Left cardiac atrium (tissue), 4 donors: Measurements from ENCODE around the gene SH2D4B. TPM values are rescaled to one million over a fixed set of nuclear protein-coding genes. Genes with fewer than 3 reads are reported as not detected.

ENCODE experiments used
- ATAC-seq, 2 donors: fragments of 200-7000 bp; cut with Tn5 transposase; one replicate each; pipeline ENCODE4 v1.9.1; 2020; ENCODE audit warnings: mild to moderate bottlenecking in 2 of 2, moderate library complexity in 2 of 2
- DNase-seq: peaks from one replicate; pipeline ENCODE4 v3.0.0-alpha.2; 2020
- intact Hi-C, 2 donors: fragments of 100-400 bp; cut with DNase I; formaldehyde crosslinking; loops; one replicate each; pipeline versions ENCODE4 v1.14.1 to v1.15.1; 2022 to 2023
- long read RNA-seq: library from polyadenylated mRNA; unstranded; transcript quantifications from one replicate; pipeline ENCODE4 v2.0.0, GENCODE V29; 2021
- total RNA-seq, 2 donors: library from RNA; stranded (reverse); fragmentation: NEBNext Ultra II Directional; extraction: Animal tissue kit (Norgen Biotek cat#: 25700); gene quantifications; one replicate each; pipeline ENCODE4 v1.2.1, GENCODE V29; 2021
- donor health status: DM: no; HTN: yes; CAD: no.
- donor health status: DM: no; HTN: yes; CAD: no; lungs with severe emphysema.
- donor health status: DM: yes; HTN: yes; CAD: no.
- donor health status: Dilated cardiomyopathy.

Gene SH2D4B
- total RNA-seq = under 1 TPM in 1 of 2 donors, not detected in 1; 0.05 TPM
- long read RNA-seq = 0 reads

- no peak for DNase-seq
- ATAC-seq = no peak
- intact Hi-C loops = no loop called here
These were observed at the start of gene SH2D4B for GRCh38 chr10:80537736-80538480. TSS of gene SH2D4B (plus strand) at chr10:80537902. CDS start at chr10:80538332, 430 bp downstream.

GRCh38 chr10:80488539-80489066, 49.1 kb upstream of the SH2D4B start:
- ATAC-seq (no peak), DNase-seq (no peak)
- intact Hi-C loops = no loop called here

- intact Hi-C loops = no loop called here
- no peak for DNase-seq
- no peak for ATAC-seq
These were observed 48.2 kb upstream of the SH2D4B start for GRCh38 chr10:80489371-80490112.

GRCh38 chr10:80491251-80492102, 46.2 kb upstream of the SH2D4B start:
- DNase-seq = no peak
- ATAC-seq = peak in 1 of 2 donors; percentile 23
- intact Hi-C loops = no loop called here

- ATAC-seq (no peak), DNase-seq (no peak)
- intact Hi-C loops = no loop called here
These were observed 44.7 kb upstream of the SH2D4B start for GRCh38 chr10:80492848-80493521.

GRCh38 chr10:80493522-80494051, 44.1 kb upstream of the SH2D4B start:
- ATAC-seq = peak; percentile 25 to 32
- intact Hi-C loops = no loop called here
- DNase-seq = no peak

- ATAC-seq (no peak), DNase-seq (no peak)
- intact Hi-C loops = no loop called here
These were observed 41.0 kb upstream of the SH2D4B start for GRCh38 chr10:80496555-80497172.

- DNase-seq (peak; percentile 83), ATAC-seq (peak; percentile 25 to 55)
- intact Hi-C loops = no loop called here
These were observed 40.3 kb upstream of the SH2D4B start for GRCh38 chr10:80497187-80498077.

- ATAC-seq (peak in 1 of 2 donors; percentile 0), DNase-seq (no peak)
- intact Hi-C loops = no loop called here
These were observed 39.4 kb upstream of the SH2D4B start for GRCh38 chr10:80498078-80498832.

GRCh38 chr10:80498833-80499741, 38.6 kb upstream of the SH2D4B start:
- DNase-seq (peak; percentile 95), ATAC-seq (peak; percentile 81 to 93)
- intact Hi-C loops = no loop called here

- intact Hi-C loops = loop anchor here in 1 of 2 donors (5.0 to 10.0 kb wide), 2 partner anchors 53 to 116 kb away; no protein-coding TSS in a partner anchor
- peak in 1 of 2 donors; percentile 28 for ATAC-seq
- DNase-seq = peak; percentile 69
These were observed 36.9 kb upstream of the SH2D4B start for GRCh38 chr10:80500572-80501380.

GRCh38 chr10:80501381-80501912, 36.3 kb upstream of the SH2D4B start:
- ATAC-seq = no peak
- intact Hi-C loops = loop anchor here in 1 of 2 donors (5.0 to 10.0 kb wide), 2 partner anchors 54 to 117 kb away; no protein-coding TSS in a partner anchor
- DNase-seq = no peak

- no peak for DNase-seq
- intact Hi-C loops = loop anchor here in 1 of 2 donors (5.0 to 10.0 kb wide), 2 partner anchors 55 to 117 kb away; no protein-coding TSS in a partner anchor
- ATAC-seq = no peak
These were observed 35.7 kb upstream of the SH2D4B start for GRCh38 chr10:80501913-80502521.
